Activated naive CD4-positive, alpha-beta T cell treated with anti-CD3 and anti-CD28 coated beads, Interleukin-2, amount 50 U/mL, for 72 hours (primary cell): ENCODE data around the gene PAK2. TPM values are rescaled to one million over a fixed set of nuclear protein-coding genes. Genes with fewer than 3 reads are reported as not detected.

Experiments
- ATAC-seq, 2 donors: fragments of 150-1000 bp; cut with Tn5 transposase; 2 replicates each; pipeline ENCODE4 v1.10.0; 2021; ENCODE audit warnings: mild to moderate bottlenecking in 2 of 2, moderate library complexity in 2 of 2
- DNase-seq, 2 donors: peaks; one replicate each; pipeline ENCODE4 v3.0.0; 2021 to 2022; ENCODE audit warnings: low spot score in 2 of 2
- H3K27ac Mint-ChIP-seq, 2 donors: one replicate each; pipeline ENCODE4 v1.8.0; 2022; ENCODE audit warnings: mild to moderate bottlenecking in 2 of 2, mixed read lengths in 2 of 2
- H3K36me3 Mint-ChIP-seq, 2 donors: one replicate each; pipeline ENCODE4 v1.8.0; 2022; ENCODE audit warnings: mixed read lengths in 2 of 2
- H3K9me3 Mint-ChIP-seq, 2 donors: one replicate each; pipeline ENCODE4 v1.8.0; 2022; ENCODE audit warnings: mixed read lengths in 2 of 2
- total RNA-seq, 2 donors: library from RNA; stranded (reverse); gene quantifications; one replicate each; pipeline ENCODE4 v1.2.3, GENCODE V29; 2022

PAK2 gene
- total RNA-seq: 100 to 1,000 TPM in 1 of 2 donors, 10 to 100 TPM in 1; 73.5 to 102 TPM

GRCh38 chr3:196739671-196740480 lies at the start of gene PAK2:
Gene PAK2 (plus strand): TSS chr3:196739857. CDS start chr3:196782647, 42,790 bp downstream.
- DNase-seq (peak; percentile 87 to 88), ATAC-seq (peak; percentile 91 to 95)
- Mint-ChIP-seq H3K36me3 (peaks cover 17 to 34% of the 10 kb centered on the region in 2 donors), H3K27ac (peak within 1 kb of the TSS; percentile 99 to 100), H3K9me3 (peaks cover 0 to 5% of the 10 kb centered on the region in 2 donors)

- Mint-ChIP-seq H3K9me3 (no peaks in the 10 kb centered on the region), H3K27ac (no peak overlapping the region), H3K36me3 (no peaks in the 10 kb centered on the region)
- DNase-seq (no peak), ATAC-seq (no peak)
Measured at GRCh38 chr3:196689941-196690660, 49.6 kb upstream of the PAK2 start.

GRCh38 chr3:196691386-196691785 lies 48.3 kb upstream of the PAK2 start:
- DNase-seq (no peak), ATAC-seq (no peak)
- Mint-ChIP-seq H3K9me3 (no peaks in the 10 kb centered on the region), H3K27ac (no peak overlapping the region), H3K36me3 (no peaks in the 10 kb centered on the region)

- Mint-ChIP-seq H3K9me3 (no peaks in the 10 kb centered on the region), H3K36me3 (no peaks in the 10 kb centered on the region), H3K27ac (no peak overlapping the region)
- peak in 1 of 2 donors; percentile 13 for DNase-seq
- ATAC-seq: no peak
Measured at GRCh38 chr3:196694202-196694638, 45.4 kb upstream of the PAK2 start.

DNA sequence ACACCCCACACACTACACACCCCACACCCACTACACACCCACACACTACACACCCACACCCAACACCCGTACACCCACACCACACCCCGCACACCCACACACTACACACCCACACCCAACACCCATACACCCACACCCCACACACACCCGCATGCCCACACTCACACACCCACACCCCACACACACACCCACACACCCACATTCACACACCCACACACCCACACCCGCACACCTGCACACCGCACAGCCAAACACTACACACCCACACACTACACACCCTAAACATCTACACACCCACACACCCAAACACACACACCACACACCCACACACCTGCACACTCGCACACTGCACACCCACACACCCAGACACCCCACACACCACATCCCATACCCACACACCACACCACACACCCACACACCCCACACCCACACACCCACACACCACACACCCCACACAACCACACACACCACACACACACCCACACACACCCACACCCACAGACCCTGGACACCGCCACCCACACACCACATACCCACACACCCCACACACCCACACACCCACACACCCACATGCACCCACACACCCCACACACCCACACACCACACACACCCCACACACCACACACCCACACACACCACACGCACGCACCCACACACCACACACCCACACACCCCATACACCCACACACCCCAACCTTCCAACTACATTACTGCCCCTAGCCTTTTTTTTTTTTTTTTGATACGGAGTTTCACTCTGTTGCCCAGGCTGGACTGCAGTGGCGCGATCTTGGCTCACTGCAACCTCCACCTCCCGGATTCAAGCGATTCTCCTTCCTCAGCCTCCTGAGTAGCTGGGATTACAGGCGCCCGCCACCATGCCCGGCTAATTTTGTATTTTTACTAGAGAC lies 44.5 kb upstream of the PAK2 start:
- Mint-ChIP-seq H3K27ac (peak overlapping the region; percentile 69 to 96), H3K36me3 (no peaks in the 10 kb centered on the region), H3K9me3 (no peaks in the 10 kb centered on the region)
- ATAC-seq (peak; percentile 14 to 54), DNase-seq (no peak)

GRCh38 chr3:196695849-196696226 lies 43.8 kb upstream of the PAK2 start:
- Mint-ChIP-seq H3K9me3 (no peaks in the 10 kb centered on the region), H3K27ac (peak overlapping the region; percentile 69 to 96), H3K36me3 (no peaks in the 10 kb centered on the region)
- ATAC-seq (peak; percentile 34 to 75), DNase-seq (no peak)

DNA sequence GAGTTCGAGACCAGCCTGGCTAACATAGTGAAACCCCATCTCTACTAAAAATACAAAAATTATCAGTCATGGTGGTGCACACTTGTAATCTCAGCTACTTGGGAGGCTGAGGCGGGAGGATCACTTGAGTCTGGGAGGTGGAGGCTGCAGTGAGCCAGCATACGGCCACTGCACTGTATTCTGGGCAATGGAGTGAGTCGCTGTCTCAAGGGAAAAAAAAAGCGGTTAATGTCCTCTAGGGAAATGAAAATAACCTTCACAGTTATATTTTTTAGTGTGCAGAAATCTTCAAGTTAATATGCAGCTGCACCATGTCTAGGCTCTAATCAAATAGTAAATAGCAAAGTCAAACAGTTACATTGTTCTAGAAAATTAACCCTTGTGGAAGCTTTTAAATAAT lies 42.4 kb upstream of the PAK2 start:
- DNase-seq (no peak), ATAC-seq (no peak)
- Mint-ChIP-seq H3K9me3 (no peaks in the 10 kb centered on the region), H3K36me3 (no peaks in the 10 kb centered on the region), H3K27ac (no peak overlapping the region)

GRCh38 chr3:196699749-196700148 lies 39.9 kb upstream of the PAK2 start:
- H3K36me3 Mint-ChIP-seq: no peaks in the 10 kb centered on the region
- H3K9me3 Mint-ChIP-seq: no peaks in the 10 kb centered on the region
- H3K27ac Mint-ChIP-seq: peak overlapping the region in 1 of 2 donors; percentile 6
- DNase-seq (no peak), ATAC-seq (no peak)

GRCh38 chr3:196700801-196701200 lies 38.9 kb upstream of the PAK2 start:
- H3K27ac Mint-ChIP-seq: no peak overlapping the region
- ATAC-seq (no peak), DNase-seq (no peak)
- H3K36me3 Mint-ChIP-seq: no peaks in the 10 kb centered on the region
- no peaks in the 10 kb centered on the region for H3K9me3 Mint-ChIP-seq

- Mint-ChIP-seq H3K27ac (no peak overlapping the region), H3K9me3 (no peaks in the 10 kb centered on the region), H3K36me3 (peaks cover 0 to 1% of the 10 kb centered on the region in 2 donors)
- ATAC-seq (no peak), DNase-seq (no peak)
Measured at GRCh38 chr3:196706327-196706726, 33.3 kb upstream of the PAK2 start.

DNA sequence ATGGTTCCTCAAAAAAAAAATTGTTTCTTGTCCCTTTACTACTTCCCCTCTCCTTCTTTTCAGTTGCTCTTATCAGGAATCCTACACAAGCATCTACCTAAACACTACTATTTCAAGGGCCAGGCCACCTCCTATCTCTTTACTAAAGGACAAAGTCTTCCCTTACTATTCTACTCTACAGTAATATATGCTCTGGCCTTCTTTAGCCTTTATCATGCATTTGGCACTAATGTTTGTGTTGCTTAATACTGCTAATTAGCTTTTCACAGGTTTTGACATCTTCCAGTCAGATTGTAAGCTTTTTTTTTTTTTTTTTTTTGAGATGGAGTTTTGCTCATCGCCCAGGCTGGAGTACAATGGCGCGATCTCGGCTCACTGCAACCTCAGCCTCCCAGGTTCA lies 32.9 kb upstream of the PAK2 start:
- no peak for ATAC-seq
- DNase-seq: no peak
- peaks cover 0 to 5% of the 10 kb centered on the region in 2 donors for H3K36me3 Mint-ChIP-seq
- no peak overlapping the region for H3K27ac Mint-ChIP-seq
- no peaks in the 10 kb centered on the region for H3K9me3 Mint-ChIP-seq

DNA sequence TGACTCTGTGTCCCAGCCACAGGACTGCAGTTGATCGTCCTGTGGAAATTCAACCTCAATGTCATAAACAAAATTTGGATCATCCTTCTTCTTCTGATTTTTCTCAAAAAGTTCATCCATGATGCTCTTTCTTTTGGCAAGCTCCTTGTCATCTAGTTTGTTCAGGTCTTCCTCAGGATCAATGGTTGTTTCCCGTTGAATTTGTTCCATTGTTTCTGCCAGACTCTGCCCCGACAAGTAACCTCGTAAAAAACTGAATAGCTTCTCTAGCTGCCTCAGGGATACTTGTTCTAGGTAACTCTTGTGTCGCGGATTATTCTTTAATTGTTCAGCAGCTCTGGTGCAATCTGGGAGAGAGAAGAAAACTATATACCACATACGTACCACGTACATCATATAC lies 32.1 kb upstream of the PAK2 start:
- no peaks in the 10 kb centered on the region for H3K9me3 Mint-ChIP-seq
- no peak for ATAC-seq
- DNase-seq: no peak
- peak overlapping the region in 1 of 2 donors; percentile 12 for H3K27ac Mint-ChIP-seq
- H3K36me3 Mint-ChIP-seq: peaks cover 0 to 7% of the 10 kb centered on the region in 2 donors

DNA sequence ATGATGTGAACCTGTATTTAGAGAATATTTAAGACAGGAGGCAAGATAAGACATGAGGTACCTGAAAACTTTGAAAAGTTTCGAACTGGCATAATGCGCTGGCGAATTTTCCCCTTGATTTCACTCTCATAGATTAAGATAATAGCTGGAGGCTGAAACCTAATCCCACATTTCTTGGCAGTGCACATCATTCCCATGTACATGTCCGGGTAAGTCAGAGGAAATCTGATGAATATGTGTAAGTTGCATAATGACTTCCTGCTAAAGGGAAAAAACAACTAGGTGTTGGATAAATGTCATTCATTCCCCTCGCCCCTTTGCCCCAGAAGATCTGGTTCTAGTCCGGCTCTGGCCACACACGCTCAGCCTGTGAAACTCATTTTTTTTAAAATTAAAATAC lies 31.2 kb upstream of the PAK2 start:
- Mint-ChIP-seq H3K27ac (no peak overlapping the region), H3K36me3 (peaks cover 5 to 16% of the 10 kb centered on the region in 2 donors), H3K9me3 (no peaks in the 10 kb centered on the region)
- ATAC-seq: no peak
- DNase-seq: no peak

- H3K36me3 Mint-ChIP-seq: peaks cover 5 to 16% of the 10 kb centered on the region in 2 donors
- DNase-seq (peak; percentile 91 to 96), ATAC-seq (peak; percentile 89 to 90)
- H3K9me3 Mint-ChIP-seq: no peaks in the 10 kb centered on the region
- H3K27ac Mint-ChIP-seq: peak within 1 kb of the TSS; percentile 98 to 99
Measured at GRCh38 chr3:196711838-196712513, 27.7 kb upstream of the PAK2 start, which contains the start of the genes CEP19 and PIGX. Gene CEP19 (minus strand): TSS chr3:196712250. CDS start chr3:196708657, 3,593 bp downstream. Gene PIGX (plus strand): TSS chr3:196712377.

DNA sequence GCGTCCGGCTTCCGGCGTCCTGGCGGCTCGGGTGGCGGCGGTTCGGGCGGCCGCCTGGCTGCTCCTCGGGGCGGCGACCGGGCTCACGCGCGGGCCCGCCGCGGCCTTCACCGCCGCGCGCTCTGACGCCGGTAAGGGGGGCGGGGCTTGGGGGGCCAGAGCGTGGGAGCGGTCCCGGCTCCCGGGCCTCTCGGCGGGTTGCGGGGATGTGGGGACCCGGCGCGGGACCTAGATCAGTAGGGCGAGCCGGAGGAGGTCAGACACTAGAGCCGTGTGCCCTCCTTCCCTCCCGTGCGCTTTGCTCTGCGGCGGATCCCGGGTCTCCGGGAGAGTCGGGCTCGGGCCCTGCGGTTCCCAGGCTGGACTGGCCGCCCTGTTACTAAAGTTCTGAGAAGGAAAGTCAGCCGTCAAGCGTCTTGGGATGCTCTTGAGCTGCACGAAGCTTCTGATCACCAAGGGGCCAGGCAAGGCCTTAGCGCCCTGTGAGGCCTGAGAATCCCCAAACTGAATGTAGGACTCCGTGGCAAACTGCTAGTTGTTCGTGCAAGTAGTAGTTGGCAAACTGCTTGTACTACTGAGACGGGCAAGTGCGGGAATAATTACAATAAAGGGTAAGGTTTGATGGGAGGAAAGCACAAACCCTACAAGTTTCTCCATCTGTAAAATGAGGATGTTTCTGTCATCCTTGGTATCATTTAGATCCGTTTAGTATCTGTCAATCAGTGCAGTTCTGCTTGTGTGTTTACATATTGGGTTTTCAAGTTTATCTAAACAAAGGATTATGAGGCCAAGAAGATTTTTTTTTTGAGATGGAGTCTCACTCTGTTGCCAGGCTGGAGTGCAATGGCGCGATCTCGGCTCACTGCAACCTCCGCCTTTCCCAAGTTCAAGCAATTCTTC lies 26.9 kb upstream of the PAK2 start:
- Mint-ChIP-seq H3K36me3 (peaks cover 5 to 16% of the 10 kb centered on the region in 2 donors), H3K27ac (peak overlapping the region; percentile 90 to 96), H3K9me3 (no peaks in the 10 kb centered on the region)
- ATAC-seq: peak; percentile 46 to 53
- peak in 1 of 2 donors; percentile 70 for DNase-seq
